IPS-11a (cell line): Measurements from ENCODE around the gene RHOV.
A peak's percentile ranks its signal among the peaks of the same experiment; 100 is the strongest.

Source experiments
- H3K4me3 ChIP-seq: one replicate; pipeline ENCODE4 v1.5.1; 2013; ENCODE audit warnings: low read depth, low read length, control low read depth

RHOV gene, protein sequence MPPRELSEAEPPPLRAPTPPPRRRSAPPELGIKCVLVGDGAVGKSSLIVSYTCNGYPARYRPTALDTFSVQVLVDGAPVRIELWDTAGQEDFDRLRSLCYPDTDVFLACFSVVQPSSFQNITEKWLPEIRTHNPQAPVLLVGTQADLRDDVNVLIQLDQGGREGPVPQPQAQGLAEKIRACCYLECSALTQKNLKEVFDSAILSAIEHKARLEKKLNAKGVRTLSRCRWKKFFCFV

DNA sequence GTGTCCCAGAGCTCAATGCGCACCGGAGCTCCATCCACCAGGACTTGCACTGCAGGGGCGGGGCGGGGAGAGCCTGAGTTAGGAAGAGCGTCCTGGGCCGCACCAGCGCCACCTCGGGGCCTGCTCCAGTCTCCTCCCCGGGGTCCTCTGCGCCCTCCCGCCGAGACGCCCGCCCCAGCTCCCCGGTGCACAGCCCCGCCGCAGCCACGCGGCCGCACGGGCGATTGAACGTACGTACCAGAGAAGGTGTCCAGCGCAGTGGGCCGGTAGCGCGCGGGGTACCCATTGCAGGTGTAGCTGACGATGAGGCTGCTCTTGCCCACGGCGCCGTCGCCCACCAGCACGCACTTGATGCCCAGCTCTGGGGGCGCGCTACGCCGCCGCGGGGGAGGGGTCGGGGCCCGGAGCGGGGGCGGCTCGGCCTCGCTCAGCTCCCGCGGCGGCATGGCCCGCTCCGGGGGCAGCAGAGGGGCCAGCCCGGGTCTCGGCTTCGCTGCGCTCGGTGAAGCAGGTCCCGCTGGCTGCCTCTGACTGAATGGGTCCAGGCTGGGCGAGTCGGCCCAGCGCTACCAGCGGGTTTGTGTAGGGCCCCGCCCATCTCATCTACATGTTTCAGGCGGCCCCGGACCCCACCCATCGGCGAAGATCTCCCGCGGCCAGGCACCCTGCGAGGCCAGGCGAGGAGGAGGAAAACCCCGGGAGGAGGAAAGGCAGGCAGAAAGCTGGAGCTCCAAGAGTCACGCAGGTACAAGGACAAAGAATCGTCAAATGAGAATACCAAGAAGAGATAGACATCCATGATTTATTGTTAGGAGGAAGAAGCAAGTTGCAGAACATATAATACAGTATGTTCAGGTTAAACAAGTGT is at the start of gene RHOV:
Gene RHOV (minus strand): TSS at position 541 of the 868 bp plus-strand sequence. CDS start 95 bp downstream, at position 446.
- H3K4me3 ChIP-seq: peak within 1 kb of the TSS; percentile 67

DNA sequence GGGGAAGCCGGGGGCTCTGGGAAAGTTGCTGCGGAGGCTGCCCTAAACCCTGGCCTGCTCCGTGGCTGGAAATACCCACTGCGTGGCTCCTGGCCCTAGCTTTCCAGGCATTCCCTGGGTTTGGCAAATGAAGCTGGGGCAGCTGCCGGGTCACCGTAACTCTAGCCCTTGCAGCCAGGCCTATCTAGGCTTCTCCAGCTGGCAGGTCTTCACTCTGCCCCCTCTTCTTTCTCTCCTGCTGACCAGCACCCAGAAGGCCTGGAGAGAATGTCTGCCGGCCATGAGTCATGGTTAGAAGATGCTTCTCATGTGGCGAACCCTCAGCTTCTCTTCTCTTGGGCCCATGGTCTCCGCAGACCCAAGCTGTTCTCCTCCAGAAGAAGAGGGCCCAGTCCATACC is 49.5 kb upstream of the RHOV start:
- no peak overlapping the region for H3K4me3 ChIP-seq

- H3K4me3 ChIP-seq: no peak overlapping the region
Measured at GRCh38 chr15:40922608-40923005, 48.6 kb upstream of the RHOV start.

DNA sequence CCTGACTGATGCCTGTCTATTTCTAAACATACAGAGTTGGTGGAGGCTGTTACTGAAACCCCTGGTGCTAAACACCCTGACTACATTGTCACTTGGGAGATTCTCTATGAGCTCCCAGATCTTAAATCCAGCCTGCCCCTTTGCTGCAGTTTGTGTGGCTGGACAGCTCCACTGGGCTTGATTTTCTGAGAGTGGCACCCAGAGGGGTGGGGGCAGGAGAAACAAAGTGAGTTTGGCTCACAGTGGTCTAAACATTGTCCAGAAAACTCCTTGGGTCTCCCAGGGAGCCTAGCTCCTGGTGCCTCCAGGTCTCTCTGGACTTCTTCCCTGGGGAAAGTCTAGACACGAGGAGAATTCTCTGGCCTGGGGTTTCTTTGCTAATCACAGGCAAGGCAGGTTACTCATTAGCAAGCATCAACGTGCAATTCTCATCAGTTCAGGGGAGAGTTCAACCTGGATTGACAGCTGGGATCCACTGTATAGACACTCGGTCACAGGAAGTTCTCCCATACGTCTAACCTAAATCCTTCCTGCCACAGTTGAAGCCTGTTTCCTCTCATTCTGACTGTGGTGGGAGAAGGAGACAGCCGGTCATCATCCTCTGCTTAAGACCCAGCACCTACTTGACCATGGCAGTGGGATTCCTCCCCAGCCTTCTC is 48.0 kb upstream of the RHOV start:
- H3K4me3 ChIP-seq: no peak overlapping the region

- no peak overlapping the region for H3K4me3 ChIP-seq
Measured at GRCh38 chr15:40918799-40919392, 44.9 kb upstream of the RHOV start.

GRCh38 chr15:40918146-40918798 is 44.2 kb upstream of the RHOV start:
- H3K4me3 ChIP-seq: no peak overlapping the region

DNA sequence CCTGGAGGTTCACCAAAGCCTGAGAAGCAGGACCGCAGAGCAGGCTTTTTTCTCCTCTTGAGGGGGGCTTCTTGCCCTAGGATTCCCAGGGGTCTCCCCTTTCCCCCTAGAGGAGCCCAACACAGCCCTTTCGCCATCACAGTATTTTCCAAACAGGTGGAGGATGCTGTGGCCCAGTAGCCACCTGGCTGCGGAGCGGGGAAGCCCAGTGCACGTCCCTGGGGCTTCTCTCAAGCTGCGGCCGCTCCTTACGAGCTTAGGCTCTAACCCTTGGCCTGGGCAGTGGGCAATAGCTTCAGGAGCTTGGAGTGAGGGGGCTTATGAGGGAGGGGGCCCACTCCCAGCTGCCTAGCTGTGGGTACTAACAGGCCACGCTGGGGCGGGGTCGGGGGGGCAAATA is 43.6 kb upstream of the RHOV start:
- H3K4me3 ChIP-seq: no peak overlapping the region

- H3K4me3 ChIP-seq: no peak overlapping the region
Measured at GRCh38 chr15:40915679-40916078, 41.6 kb upstream of the RHOV start.

- H3K4me3 ChIP-seq: no peak overlapping the region
Measured at GRCh38 chr15:40915116-40915661, 41.2 kb upstream of the RHOV start.

GRCh38 chr15:40914486-40914885 is 40.5 kb upstream of the RHOV start:
- H3K4me3 ChIP-seq: no peak overlapping the region

DNA sequence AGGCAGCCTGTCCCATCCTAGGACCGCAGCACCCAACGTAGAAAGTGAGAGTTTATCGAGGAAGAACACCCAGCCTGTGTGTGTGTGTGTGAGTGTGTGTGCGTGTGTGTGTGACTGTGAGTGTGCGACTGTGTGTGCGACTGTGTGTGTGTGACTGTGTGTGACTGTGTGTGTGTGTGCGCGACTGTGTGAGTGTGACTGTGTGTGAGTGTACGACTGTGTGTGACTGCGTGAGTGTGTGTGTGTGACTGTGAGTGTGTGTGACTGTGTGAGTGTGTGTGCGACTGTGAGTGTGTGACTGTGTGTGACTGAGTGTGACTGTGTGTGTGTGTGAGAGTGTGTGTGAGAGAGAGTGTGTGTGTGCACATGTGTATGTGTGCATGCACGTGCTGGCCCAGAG is 40.0 kb upstream of the RHOV start:
- H3K4me3 ChIP-seq: no peak overlapping the region

GRCh38 chr15:40912478-40912877 is 38.4 kb upstream of the RHOV start:
- no peak overlapping the region for H3K4me3 ChIP-seq

DNA sequence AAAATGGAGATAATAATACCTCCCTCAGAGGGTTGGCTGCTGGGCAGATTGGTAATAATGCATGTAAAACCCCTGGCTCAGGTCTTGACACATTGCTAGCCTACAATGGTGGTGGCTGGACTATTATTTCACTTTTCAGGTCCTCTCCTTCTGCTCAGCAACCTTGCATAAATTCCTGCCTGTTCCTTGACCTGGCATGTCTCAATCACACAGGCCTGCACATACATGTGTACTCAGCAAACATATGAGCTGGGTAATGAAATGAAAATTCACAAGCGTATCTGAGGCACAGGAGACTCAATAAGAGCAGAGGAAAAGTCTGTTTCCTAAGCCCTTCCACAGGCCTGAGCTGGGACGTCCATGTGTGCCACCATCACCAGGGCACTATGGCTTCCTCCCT is 37.7 kb upstream of the RHOV start:
- no peak overlapping the region for H3K4me3 ChIP-seq

DNA sequence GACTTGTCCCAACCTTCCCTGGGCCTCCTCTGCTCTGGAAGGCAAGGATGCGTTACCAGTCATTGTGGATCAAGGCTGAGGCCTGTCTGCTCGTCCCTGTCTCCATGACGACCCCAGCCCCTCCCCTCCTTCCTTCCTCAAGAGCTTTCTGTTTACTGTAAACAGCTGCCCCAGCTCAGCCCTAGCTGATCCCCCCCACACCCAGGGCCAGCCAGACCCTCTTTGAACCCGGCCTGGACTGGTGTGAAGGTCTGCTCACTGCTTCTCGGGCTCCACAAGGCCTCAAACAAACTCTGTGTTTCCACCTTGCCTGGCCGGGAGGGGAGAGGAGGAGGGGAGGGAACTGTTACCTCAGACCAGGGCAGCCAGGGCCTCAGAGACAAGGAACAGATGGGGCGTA is 37.1 kb upstream of the RHOV start:
- no peak overlapping the region for H3K4me3 ChIP-seq

- H3K4me3 ChIP-seq: no peak overlapping the region
Measured at GRCh38 chr15:40909662-40910630, 35.9 kb upstream of the RHOV start.

DNA sequence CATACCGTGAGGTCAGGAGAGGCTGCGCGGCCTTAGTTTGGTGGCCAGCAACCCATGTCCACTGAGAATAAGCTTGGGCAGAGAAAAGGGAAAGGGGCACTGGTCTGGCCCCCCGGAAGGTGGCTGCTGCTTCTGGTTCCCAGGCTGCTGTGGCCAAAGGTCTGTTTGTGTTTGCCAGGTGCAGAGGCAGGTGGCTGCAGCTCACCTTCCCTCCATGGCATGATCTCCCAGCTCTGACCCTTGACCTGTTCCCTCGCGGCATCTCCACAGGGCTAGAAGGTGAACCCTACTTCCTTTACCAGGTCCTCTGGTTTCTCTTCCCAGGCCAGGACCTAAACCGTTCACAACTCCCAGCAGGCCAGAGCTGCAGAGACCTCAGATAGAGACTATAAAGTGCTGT is 34.1 kb upstream of the RHOV start:
- no peak overlapping the region for H3K4me3 ChIP-seq

DNA sequence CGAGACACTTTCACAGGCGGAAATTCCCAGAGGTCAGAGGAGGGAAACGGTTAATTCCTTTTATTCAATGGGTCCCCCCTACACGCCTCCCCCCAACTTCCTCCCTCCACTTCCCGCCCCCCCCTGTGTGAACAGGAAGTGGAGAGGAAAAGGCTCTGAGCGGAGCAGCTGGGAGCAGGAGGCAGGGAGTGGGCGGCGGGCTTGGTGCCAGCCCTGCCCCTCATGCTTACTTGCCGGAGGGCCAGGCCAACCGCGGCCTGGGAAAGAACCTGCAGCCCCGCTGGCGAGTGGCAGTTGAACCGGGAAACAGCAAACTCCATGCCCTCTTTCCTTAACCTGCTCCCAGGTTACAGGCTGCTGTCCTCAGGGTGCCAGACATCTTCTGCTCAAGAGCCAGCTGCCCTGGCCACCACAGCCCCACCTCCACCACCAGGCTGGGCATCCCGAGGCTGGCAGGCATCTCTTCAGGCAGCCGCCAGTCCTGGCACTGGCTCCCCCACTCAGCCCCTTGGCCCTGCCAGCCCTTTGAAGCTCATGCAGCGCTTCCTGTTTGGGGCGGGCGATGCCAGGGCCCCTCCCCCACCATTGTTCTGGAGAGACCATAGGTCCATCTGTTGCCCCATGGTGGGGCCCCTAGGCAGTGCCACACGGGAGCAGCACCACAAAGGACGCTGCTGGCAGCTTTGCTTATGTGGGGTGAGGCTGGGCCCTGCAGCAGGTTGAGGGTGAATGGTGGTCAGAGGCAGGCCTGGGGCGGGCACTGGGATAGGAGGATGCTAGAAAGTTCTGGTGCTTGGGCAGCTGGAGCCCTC is 33.2 kb upstream of the RHOV start:
- peak overlapping the region; percentile 10 for H3K4me3 ChIP-seq

DNA sequence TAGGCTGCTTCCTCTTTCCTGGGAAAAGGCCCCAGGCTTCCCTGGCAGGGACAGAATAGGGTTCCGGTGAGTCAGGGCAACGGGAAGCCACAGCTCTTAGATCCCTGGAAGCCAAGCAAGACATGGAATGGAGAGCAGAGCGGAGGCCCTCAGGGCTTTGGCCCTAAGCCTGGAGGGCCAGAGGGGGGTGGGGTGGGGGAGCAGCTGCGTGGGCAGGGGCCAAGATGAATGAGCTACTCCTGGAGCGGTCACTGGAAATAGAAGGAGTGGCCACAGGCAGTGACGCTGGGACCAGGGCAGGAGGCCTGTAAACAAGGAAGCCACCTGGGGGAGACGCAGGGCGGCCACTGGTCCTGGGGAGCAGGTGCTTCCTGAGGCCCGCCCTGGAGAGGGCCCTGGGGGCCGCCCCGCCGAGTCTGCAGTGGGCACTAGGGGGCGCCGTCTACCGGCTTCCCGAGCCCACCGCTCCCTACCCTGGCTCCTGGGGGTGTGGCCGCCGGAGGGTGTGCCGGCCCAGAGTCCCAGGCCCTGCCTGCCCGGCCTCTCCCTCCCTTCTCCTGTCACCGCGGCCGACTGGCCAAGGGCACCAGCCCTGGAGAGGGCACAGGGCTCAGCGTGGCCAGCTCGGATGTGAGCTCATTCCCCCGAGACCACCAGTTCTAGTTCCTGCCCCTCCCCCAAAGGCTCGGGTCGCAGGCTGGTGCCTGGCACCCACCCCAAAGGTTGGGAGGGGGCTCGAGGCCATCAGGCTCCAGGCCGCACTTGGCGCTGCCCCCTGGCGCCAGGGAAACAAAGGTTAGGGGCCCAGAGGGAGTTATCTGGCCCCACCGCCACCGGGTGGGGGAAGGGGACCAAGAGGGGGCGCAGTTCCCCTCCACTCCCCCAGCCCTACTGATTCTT is 32.3 kb upstream of the RHOV start:
- peak overlapping the region; percentile 10 for H3K4me3 ChIP-seq
